Activated CD8-positive, alpha-beta memory T cell treated with anti-CD3 and anti-CD28 coated beads, Interleukin-2, amount 10 ng/mL, durations not matched to agents 7 days and 5 days (primary cell): ENCODE results near the gene CCHCR1. TPM values are rescaled to one million over a fixed set of nuclear protein-coding genes. Genes with fewer than 3 reads are reported as not detected.

Experiments
- ATAC-seq: fragments of 150-1000 bp; cut with Tn5 transposase; one replicate; pipeline ENCODE4 v1.10.0; 2021; ENCODE audit warnings: moderate library complexity
- CTCF ChIA-PET: fragments of 350-600 bp; sonication (Branson Sonifier 250); formaldehyde crosslinking; loops from one replicate; lab custom pipeline; 2021; ENCODE audit warnings: antibody characterized with exemption; lab: Charles Lee
- DNase-seq: peaks from one replicate; pipeline ENCODE4 v3.0.0-alpha.2; 2020
- H3K27ac Mint-ChIP-seq: one replicate; pipeline ENCODE4 v1.8.0; 2021; ENCODE audit warnings: mild to moderate bottlenecking, mixed read lengths
- H3K27me3 Mint-ChIP-seq: one replicate; pipeline ENCODE4 v1.8.0; 2021; ENCODE audit warnings: mixed read lengths
- H3K36me3 Mint-ChIP-seq: one replicate; pipeline ENCODE4 v1.8.0; 2021; ENCODE audit warnings: mild to moderate bottlenecking, mixed read lengths
- H3K4me1 Mint-ChIP-seq: one replicate; pipeline ENCODE4 v1.8.0; 2021; ENCODE audit warnings: mixed read lengths
- H3K4me3 Mint-ChIP-seq: one replicate; pipeline ENCODE4 v1.8.0; 2021; ENCODE audit warnings: mild to moderate bottlenecking, moderate library complexity, mixed read lengths
- H3K9me3 Mint-ChIP-seq: one replicate; pipeline ENCODE4 v1.8.0; 2022; ENCODE audit warnings: low read depth, mixed read lengths
- total RNA-seq, 2 experiments: library from RNA; stranded (reverse); gene quantifications; one replicate each; pipeline ENCODE4 v1.2.3, GENCODE V29; 2021

CCHCR1 gene
- total RNA-seq, 2 experiments from 2014 or later, result 48.3 to 57.9 TPM

DNA sequence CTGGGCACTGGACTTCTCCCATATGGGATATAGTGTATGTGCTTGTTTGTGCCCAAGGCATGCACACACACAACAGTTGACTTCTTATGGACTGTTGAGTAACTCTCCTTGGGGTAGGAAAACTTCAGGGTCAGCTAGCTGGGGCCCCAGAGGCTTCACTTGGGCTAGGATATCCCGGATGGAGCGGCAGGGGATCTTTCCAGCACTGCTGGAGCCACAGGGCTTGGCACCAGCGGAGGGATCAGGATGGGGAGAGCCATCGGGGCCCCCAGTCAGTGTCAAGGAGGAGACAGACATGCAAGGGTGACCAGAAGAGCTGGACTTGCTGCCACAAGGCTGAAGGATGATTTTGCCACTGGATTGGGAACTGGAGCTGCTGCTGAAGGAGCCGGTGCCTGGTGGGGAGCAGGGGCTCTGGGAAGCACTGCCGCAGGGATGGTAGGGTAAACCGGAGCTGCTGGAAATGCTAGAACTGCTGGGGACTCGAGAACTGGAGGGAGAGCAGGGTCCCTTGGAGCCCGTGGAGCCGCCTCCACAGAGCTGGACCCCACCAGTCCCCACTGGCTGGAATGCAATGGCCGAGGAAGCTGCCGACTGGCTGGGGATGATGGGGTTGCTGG, 41.6 kb downstream of the CCHCR1 start:
- Mint-ChIP-seq H3K4me1 (no peaks in the 10 kb centered on the region), H3K4me3 (no peak overlapping the region), H3K27me3 (peaks cover 31% of the 10 kb centered on the region), H3K36me3 (no peaks in the 10 kb centered on the region), H3K27ac (no peak overlapping the region), H3K9me3 (no peaks in the 10 kb centered on the region)
- DNase-seq, result no peak
- CTCF ChIA-PET, result interaction anchor here (0.7 to 1.3 kb wide), 3 partner anchors 9 to 43 kb away, joined by 3 read pairs; no protein-coding TSS in a partner anchor
- ATAC-seq, result no peak

DNA sequence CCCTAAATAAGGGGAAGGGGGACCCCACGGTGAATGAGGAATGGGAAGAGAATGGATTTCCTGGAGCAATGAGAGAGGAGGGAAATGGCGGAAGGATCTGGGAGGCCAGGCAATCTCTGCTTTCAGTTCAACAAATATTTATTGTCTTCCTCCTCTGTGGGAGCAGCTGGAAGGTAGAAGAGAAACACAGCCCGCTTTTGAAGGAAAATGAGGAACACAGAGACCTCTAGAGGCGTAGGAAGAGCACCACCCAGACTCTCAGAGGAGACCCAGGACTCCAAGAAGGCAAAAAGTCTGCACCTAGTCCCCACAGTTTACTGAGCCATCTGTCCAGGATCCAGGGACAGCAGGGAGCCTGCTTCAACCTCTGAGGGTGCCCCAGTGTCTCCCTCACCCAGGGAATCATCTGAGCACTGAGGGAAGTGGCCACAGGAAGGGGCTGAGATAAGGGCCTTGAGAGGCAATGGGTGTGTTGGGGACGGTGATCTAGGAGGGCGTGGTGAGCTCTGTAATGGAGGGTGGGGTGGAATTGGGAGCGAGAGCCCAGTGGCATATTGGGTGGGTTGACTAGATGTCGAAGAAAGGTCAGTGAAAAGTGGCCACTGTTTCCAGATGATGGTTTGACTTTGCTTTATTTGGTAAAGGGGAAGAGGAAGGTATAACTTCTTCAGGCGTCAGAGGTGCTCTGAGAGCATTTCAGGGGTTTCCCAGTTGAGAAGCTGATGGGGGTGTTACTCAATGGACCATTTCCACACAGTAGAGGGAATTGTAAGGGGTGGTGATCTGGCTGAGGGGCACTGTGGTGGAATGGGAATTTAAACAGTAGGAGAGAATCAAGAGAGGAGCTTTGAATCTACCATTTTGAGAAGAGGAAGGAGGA, 42.4 kb downstream of the CCHCR1 start:
- ATAC-seq (no peak), DNase-seq (no peak)
- Mint-ChIP-seq H3K27ac (no peak overlapping the region), H3K4me1 (no peaks in the 10 kb centered on the region), H3K36me3 (no peaks in the 10 kb centered on the region), H3K9me3 (no peaks in the 10 kb centered on the region), H3K27me3 (peaks cover 36% of the 10 kb centered on the region), H3K4me3 (no peak overlapping the region)
- CTCF ChIA-PET, result interaction anchor here (0.7 to 1.3 kb wide), 2 partner anchors 9 to 42 kb away, joined by 3 read pairs; no protein-coding TSS in a partner anchor

DNA sequence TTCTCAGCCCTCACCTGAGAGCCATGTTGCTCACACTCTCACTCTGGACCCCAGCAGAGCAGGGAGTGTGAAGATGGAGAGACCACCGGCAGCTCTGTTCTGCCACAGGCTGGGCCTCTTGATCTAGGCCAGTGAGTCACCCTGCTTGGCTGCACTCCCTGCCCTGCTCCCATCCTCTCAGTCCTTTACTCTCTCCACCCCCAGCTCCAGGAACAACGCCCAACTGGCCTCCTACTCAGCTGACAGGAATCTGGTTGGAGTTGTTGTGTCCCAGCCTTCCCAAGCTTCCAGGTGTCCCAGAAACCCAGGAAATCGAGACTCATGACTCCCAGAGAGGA, 43.1 kb downstream of the CCHCR1 start, which contains the start of gene PSORS1C1:
TSS of gene PSORS1C1 (plus strand) at position 260 of the 338 bp plus-strand sequence. CDS start 14,833 bp downstream, outside the sequence.
- CTCF ChIA-PET, result no interaction called here
- Mint-ChIP-seq H3K4me1 (no peaks in the 10 kb centered on the region), H3K4me3 (no peak within 1 kb of the TSS), H3K9me3 (no peaks in the 10 kb centered on the region), H3K27me3 (peaks cover 40% of the 10 kb centered on the region), H3K27ac (no peak within 1 kb of the TSS), H3K36me3 (no peaks in the 10 kb centered on the region)
- ATAC-seq, result no peak
- DNase-seq, result no peak

DNA sequence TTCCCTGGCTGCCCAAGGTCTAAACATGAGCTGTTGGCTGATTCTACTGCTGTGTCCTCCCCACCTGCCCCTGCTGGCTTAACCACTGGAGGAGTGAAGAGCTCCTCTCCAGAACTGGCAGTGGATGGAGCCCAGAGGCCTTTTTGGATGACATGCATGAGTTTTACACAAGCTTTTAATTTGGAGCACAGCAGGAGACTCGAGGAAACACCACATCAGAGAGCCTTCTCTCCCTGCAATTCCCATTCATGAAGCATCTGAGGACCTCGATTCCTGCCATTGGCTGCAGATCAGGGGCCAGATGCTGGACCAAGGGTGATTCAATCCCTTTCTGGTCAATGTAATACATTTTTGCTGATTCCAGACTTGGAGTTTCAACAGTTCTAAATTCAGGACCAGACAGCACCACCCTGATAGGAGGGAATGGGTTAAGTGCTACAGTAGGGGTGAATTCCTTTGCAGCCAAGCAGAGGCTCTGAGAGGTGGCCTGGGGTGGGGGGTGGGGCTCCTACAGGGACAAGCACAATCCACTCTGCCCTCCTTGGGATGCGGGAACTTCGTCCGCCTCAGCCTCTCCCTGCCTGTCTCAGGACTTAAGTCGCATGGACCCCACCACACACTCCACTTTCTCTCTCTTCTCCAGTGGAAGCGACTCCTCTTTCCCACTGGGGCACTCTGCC, 43.6 kb downstream of the CCHCR1 start:
- CTCF ChIA-PET, result no interaction called here
- Mint-ChIP-seq H3K4me3 (no peak overlapping the region), H3K36me3 (no peaks in the 10 kb centered on the region), H3K27ac (no peak overlapping the region), H3K9me3 (no peaks in the 10 kb centered on the region), H3K27me3 (peaks cover 37% of the 10 kb centered on the region), H3K4me1 (no peaks in the 10 kb centered on the region)
- DNase-seq, result no peak
- no peak for ATAC-seq

DNA sequence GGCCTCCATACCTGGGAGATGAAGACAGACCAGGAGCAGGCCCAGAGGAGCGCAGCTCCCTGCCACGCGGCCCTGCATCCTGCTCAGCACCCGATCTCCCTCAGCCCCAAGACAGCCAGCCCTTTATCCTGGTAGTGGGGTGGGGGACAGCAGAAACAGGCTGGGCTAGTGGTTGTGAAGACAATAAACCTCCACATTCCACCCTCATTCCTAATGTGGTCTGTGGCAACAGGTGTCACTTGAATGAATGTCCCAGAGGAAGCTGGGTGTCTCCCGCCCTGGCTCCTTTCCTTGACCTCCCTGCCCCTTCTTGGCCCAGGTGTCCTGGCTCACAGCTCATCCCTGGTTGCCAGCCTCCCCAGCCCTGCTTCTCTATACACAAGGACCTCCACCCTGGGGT, 45.1 kb downstream of the CCHCR1 start, which contains the start of gene C6orf15:
TSS of gene C6orf15 (minus strand) at position 98 of the 400 bp plus-strand sequence. CDS start at position 78, 20 bp downstream.
- DNase-seq (no peak), ATAC-seq (no peak)
- Mint-ChIP-seq H3K9me3 (no peaks in the 10 kb centered on the region), H3K4me3 (no peak within 1 kb of the TSS), H3K27ac (no peak within 1 kb of the TSS), H3K36me3 (no peaks in the 10 kb centered on the region), H3K4me1 (no peaks in the 10 kb centered on the region), H3K27me3 (peaks cover 35% of the 10 kb centered on the region)
- CTCF ChIA-PET, result interaction anchor here (1.5 kb wide), 1 partner anchor 33 kb away, joined by 3 read pairs; no protein-coding TSS in a partner anchor

DNA sequence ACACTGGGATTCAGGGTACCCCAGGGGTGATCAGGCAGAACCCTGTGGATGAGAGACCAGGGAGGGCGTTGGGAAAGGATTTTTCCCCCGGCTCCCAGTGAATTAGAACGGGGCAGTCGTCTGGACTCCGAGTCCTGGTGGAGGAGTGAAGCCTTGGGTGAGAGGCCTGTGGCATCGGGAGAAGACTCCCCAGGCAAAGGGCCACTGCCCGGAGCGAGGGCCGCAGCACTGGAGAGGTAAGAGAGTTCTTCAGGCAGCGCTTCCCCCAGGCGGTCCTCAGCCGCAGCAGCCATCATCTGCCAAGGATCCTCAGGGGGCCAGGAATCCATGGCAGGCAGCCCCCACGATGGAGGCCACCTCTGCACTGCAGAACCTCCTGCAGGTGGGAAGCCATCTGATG, 45.9 kb downstream of the CCHCR1 start:
- Mint-ChIP-seq H3K9me3 (no peaks in the 10 kb centered on the region), H3K4me1 (no peaks in the 10 kb centered on the region), H3K4me3 (no peak overlapping the region), H3K27ac (no peak overlapping the region), H3K36me3 (no peaks in the 10 kb centered on the region), H3K27me3 (peaks cover 32% of the 10 kb centered on the region)
- CTCF ChIA-PET, result interaction anchor here (1.5 kb wide), 1 partner anchor 32 kb away, joined by 3 read pairs; no protein-coding TSS in a partner anchor
- DNase-seq (no peak), ATAC-seq (no peak)

DNA sequence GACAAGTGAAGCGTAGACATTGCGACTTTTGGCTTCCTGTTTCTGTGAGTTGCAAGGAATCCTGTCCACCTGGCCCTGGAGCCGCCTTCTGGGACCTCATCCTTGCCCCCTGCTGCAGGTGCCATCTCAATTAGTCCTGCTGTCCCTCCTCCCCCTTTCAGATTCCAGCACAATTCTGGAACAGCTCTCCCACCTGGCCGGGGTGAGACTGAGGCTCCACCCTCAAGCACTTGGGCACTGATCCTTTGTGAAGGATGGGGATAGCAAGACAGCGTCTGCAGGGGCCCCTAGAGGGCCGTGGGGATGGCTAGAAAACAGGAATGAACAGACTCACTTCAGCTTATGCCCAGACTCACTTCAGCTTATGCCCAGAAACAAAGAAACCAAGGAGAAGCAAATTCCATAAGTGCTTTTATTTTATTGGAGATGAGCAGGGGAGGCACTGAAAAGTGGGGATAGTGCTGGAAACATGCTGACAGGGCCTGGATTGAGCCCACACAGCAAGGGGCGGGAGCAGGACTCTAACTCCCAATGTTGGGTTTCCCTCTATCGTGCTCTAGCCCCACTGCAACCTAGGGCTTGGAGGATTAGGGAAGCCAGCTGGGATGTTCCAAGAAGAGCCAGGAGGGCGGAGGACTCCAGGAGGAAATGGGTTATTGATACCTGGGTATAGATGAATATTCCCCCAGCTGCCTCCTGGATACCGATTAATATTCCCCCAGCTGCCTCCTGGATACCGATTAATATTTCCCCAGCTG, 46.6 kb downstream of the CCHCR1 start:
- H3K9me3 Mint-ChIP-seq, result no peaks in the 10 kb centered on the region
- no peak overlapping the region for H3K27ac Mint-ChIP-seq
- DNase-seq, result no peak
- no peaks in the 10 kb centered on the region for H3K36me3 Mint-ChIP-seq
- H3K4me1 Mint-ChIP-seq, result no peaks in the 10 kb centered on the region
- ATAC-seq, result no peak
- no peak overlapping the region for H3K4me3 Mint-ChIP-seq
- CTCF ChIA-PET, result interaction anchor here (0.7 kb wide), 1 partner anchor 10 kb away, joined by 3 read pairs; no protein-coding TSS in a partner anchor
- H3K27me3 Mint-ChIP-seq, result peaks cover 33% of the 10 kb centered on the region

DNA sequence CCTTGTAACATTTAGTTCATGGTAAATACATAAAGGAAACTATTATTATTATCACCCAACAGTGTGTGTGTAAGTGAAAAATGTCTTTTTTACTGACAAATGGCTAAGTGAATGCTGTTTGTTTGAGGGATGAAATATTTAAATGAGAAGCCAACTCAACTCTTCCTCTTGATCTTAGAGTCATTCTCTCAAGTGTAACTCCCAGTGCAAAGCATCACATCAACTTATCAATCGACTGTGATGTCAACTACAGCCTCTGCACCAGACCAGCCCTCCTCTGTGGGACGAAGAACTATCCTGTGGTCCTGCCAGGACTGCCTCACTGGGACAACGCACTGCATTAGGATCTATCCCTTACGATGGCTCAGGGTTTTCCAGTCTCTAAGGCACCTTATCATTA, 50.5 kb downstream of the CCHCR1 start:
- DNase-seq (no peak), ATAC-seq (no peak)
- CTCF ChIA-PET, result no interaction called here
- Mint-ChIP-seq H3K36me3 (no peaks in the 10 kb centered on the region), H3K27ac (no peak overlapping the region), H3K4me1 (no peaks in the 10 kb centered on the region), H3K27me3 (peaks cover 14% of the 10 kb centered on the region), H3K9me3 (no peaks in the 10 kb centered on the region), H3K4me3 (no peak overlapping the region)

DNA sequence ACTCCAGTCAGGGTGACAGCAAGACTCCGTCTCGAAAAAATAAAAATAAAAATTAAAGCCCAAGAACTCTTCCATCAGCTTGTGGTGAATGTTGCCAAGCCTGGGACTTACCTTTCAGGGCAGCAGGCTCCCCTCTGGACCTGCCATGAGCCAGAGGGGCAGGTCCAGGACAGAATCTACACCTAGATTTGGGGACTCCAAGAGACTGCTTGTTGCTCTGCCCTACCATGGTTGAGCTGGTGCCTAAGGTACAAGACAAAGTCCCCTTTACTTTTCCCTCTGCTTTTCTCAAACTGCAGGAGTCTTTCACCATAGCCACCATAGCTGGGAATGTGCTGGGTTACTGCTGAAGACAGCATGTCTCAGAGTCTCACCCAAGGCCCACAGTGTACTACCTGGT, 54.5 kb downstream of the CCHCR1 start:
- CTCF ChIA-PET, result interaction anchor here (0.9 to 1.7 kb wide), 4 partner anchors 11 to 188 kb away, joined by 3 to 4 read pairs (median 4); no protein-coding TSS in a partner anchor
- Mint-ChIP-seq H3K27ac (no peak overlapping the region), H3K36me3 (no peaks in the 10 kb centered on the region), H3K4me1 (no peaks in the 10 kb centered on the region), H3K27me3 (peaks cover 9% of the 10 kb centered on the region), H3K4me3 (no peak overlapping the region), H3K9me3 (no peaks in the 10 kb centered on the region)
- no peak for ATAC-seq
- no peak for DNase-seq

DNA sequence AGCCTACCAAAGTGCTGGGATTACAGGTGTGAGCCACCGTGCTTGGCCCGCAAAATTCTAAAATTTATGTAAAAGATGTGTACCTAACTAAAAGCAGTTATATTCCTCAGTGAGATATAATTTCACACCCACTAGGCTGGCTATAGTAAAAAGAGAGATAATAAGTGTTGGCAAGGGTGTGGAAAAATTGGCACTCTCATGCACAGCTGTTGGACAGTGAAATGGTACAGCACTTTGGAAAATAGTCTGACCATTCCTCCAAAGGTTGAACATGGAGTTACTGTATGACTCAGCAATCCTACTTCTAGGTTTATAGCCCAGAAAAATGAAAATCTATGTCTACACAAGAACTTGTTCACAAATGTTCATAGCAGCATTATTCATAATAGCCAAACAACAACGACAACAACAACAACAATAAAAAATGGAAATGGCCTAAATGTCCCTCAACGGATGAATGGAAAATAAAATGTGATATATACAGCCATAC, 59.1 kb downstream of the CCHCR1 start:
- ATAC-seq, result no peak
- Mint-ChIP-seq H3K4me3 (no peak overlapping the region), H3K4me1 (peaks cover 19% of the 10 kb centered on the region), H3K27ac (no peak overlapping the region), H3K36me3 (no peaks in the 10 kb centered on the region), H3K27me3 (peaks cover 6% of the 10 kb centered on the region), H3K9me3 (no peaks in the 10 kb centered on the region)
- no peak for DNase-seq
- CTCF ChIA-PET, result no interaction called here

DNA sequence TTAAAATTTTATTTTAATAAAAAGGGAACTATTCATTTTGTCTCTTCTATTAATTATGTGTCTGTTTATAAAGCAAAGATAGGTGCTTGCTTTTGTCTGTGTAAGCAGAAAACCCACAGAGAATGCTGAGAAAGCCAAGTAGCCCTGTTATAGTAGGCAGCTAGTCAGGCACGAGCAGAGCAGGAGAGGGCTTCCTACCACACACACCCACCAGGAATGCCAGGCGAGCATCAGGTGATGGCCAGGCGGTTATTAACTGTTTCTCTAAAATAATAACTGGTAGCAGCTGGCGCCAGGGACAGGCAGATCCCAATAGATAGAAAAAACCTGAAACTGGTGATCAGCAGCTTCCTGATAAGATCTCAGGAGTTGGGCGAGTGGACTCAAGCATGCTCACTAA, 60.9 kb downstream of the CCHCR1 start:
- Mint-ChIP-seq H3K27me3 (peaks cover 3% of the 10 kb centered on the region), H3K9me3 (no peaks in the 10 kb centered on the region), H3K36me3 (no peaks in the 10 kb centered on the region), H3K4me1 (peaks cover 19% of the 10 kb centered on the region), H3K4me3 (no peak overlapping the region), H3K27ac (no peak overlapping the region)
- CTCF ChIA-PET, result interaction anchor here (1.0 to 1.7 kb wide), 2 partner anchors 10 to 12 kb away, joined by 3 to 8 read pairs; no protein-coding TSS in a partner anchor
- ATAC-seq (no peak), DNase-seq (no peak)

DNA sequence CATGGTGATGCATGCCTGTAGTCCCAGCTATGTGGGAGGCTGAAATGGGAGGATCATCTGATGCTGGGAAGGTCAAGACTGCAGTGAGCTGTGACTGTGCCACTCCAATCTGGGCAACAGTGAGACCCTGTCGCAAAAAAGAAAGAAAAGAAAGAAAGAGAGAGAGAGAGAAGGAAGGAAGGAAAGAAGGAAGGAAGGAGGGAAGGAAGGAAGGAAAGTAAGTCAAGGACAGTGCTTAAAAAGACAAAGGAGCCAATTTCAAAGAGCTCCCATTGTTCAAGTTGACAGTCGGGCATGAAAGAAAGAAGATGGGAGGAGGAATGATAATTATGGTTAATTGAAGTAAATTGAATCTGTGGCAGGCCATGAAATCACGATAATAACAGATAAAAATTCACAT, 61.4 kb downstream of the CCHCR1 start:
- ATAC-seq, result no peak
- CTCF ChIA-PET, result interaction anchor here (1.0 to 1.7 kb wide), 2 partner anchors 9 to 12 kb away, joined by 3 to 8 read pairs; no protein-coding TSS in a partner anchor
- no peak for DNase-seq
- no peak overlapping the region for H3K4me3 Mint-ChIP-seq
- H3K36me3 Mint-ChIP-seq, result no peaks in the 10 kb centered on the region
- H3K27ac Mint-ChIP-seq, result no peak overlapping the region
- H3K4me1 Mint-ChIP-seq, result peaks cover 19% of the 10 kb centered on the region
- peaks cover 3% of the 10 kb centered on the region for H3K27me3 Mint-ChIP-seq
- H3K9me3 Mint-ChIP-seq, result no peaks in the 10 kb centered on the region
